Erythroblast (primary cell): ENCODE data around the gene PIP5K1C.

Source experiments
- GATA1 ChIP-seq: IDR thresholded peaks from 2 replicates; pipeline ENCODE4 v1.6.1; 2011; ENCODE audit warnings: low read depth, mild to moderate bottlenecking, control low read depth, low read length, moderate library complexity
- POLR2A ChIP-seq: IDR thresholded peaks from 2 replicates; pipeline ENCODE4 v1.6.1; 2011; ENCODE audit warnings: mild to moderate bottlenecking, low read length

DNA sequence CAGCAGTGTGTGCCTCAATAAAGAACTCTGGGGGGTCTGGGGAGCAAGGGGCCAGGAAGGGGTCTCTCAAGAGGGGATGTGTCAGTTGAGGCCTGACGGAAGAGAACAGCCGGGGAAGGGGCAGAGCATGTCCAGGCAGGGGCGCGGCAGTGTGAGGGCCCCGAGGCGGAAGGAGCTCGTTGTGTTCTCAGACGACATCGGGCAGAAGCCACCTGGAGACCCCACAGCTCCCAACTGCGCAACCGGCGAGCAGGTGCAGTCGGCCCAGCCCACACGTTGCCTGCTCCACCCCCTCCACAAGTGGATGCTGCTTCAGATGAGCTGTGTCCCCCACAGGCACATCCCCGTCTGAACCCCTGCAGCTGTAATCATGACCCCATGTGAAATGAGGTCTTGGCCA is 78.6 kb downstream of the PIP5K1C start:
- no peak for TF ChIP-seq POLR2A
- no peak for TF ChIP-seq GATA1
